Stimulated activated CD8-positive, alpha-beta memory T cell treated with anti-CD3 and anti-CD28 coated beads, Interleukin-15, amount 100 ng/mL, for 4 hours (primary cell): ENCODE results near the gene PTGIS.
"Not testable (repeated sequence)": the region's sequence is repeated elsewhere in the genome, so short reads cannot be mapped to it uniquely, and the experiment has no call there.

Source experiments
- DNase-seq, 2 donors: peaks; one replicate each; pipeline ENCODE4 v3.0.0-alpha.2; 2020; ENCODE audit warnings: low read depth in 2 of 2

PTGIS gene

GRCh38 chr20:49579874-49580812, 12.2 kb upstream of the PTGIS start:
- DNase-seq: no peak

GRCh38 chr20:49579195-49579594, 11.3 kb upstream of the PTGIS start:
- no peak for DNase-seq

GRCh38 chr20:49578436-49578835, 10.5 kb upstream of the PTGIS start:
- DNase-seq: no peak

GRCh38 chr20:49575551-49576060, 7.7 kb upstream of the PTGIS start:
- no peak for DNase-seq

GRCh38 chr20:49573900-49574416, 6.0 kb upstream of the PTGIS start:
- no peak for DNase-seq

- DNase-seq: no peak
Measured at GRCh38 chr20:49572857-49573256, 4.9 kb upstream of the PTGIS start.

GRCh38 chr20:49571553-49571835, 3.6 kb upstream of the PTGIS start:
- DNase-seq: no peak

GRCh38 chr20:49570828-49571552, 3.1 kb upstream of the PTGIS start:
- no peak for DNase-seq

- no peak for DNase-seq
Measured at GRCh38 chr20:49570161-49570827, 2.4 kb upstream of the PTGIS start.

GRCh38 chr20:49569411-49570115, 1.6 kb upstream of the PTGIS start:
- DNase-seq: no peak

- no peak for DNase-seq
Measured at GRCh38 chr20:49568278-49569151, 578 bp upstream of the PTGIS start.

GRCh38 chr20:49566401-49567364, 1.3 kb downstream of the PTGIS start:
- DNase-seq: no peak

GRCh38 chr20:49564991-49565390, 2.9 kb downstream of the PTGIS start:
- not testable (repeated sequence) for DNase-seq

- DNase-seq: no peak
Measured at GRCh38 chr20:49563015-49563980, 4.6 kb downstream of the PTGIS start.

GRCh38 chr20:49562311-49563014, 5.5 kb downstream of the PTGIS start:
- no peak for DNase-seq

- DNase-seq: no peak
Measured at GRCh38 chr20:49561806-49562205, 6.1 kb downstream of the PTGIS start.

GRCh38 chr20:49561256-49561655, 6.7 kb downstream of the PTGIS start:
- DNase-seq: no peak

- DNase-seq: no peak
Measured at GRCh38 chr20:49560646-49561045, 7.3 kb downstream of the PTGIS start.
